OCI-LY3 (cell line): ENCODE data around the gene C3orf52.

ENCODE experiments used
- CTCF ChIP-seq: fragments of 200-600, 300-600 bp; sonication (generic); IDR thresholded peaks from 2 replicates; pipeline ENCODE4 v1.5.1; 2014; ENCODE audit warnings: antibody characterized with exemption, low read length, low read depth
- EZH2phosphoT487 ChIP-seq: fragments of 200-600 bp; shearing (Covaris generic); IDR thresholded peaks from 2 replicates; pipeline ENCODE4 v1.6.1; 2018; ENCODE audit warnings: antibody characterized with exemption, mixed run types, low read depth

- no peak for TF ChIP-seq CTCF
- TF ChIP-seq EZH2phosphoT487: no peak
Observed at GRCh38 chr3:112114576-112115160, 28.5 kb downstream of the C3orf52 start.
